ENCODE measurements around the gene AUTS2. TPM values are rescaled to one million over a fixed set of nuclear protein-coding genes. Genes with fewer than 3 reads are reported as not detected.

Gene AUTS2
- total RNA-seq, 2 donors from 2014 or later, result 8.6 TPM

- Histone ChIP-seq H3K4me3 (no peak overlapping the region), H3K36me3 (no peaks in the 10 kb centered on the region), H3K4me1 (no peaks in the 10 kb centered on the region), H3K9me3 (no peaks in the 10 kb centered on the region), H3K27ac (no peak overlapping the region), H3K27me3 (no peaks in the 10 kb centered on the region)
- no peak for TF ChIP-seq CTCF (IDR thresholded peaks at IDR 0.05)
- no peak for DNase-seq (ENCODE audit: low spot score)
Observed at GRCh38 chr7:69635555-69636185, 37.4 kb downstream of the AUTS2 start.

GRCh38 chr7:69638674-69639073 lies 40.4 kb downstream of the AUTS2 start:
- no peaks in the 10 kb centered on the region for H3K27me3 ChIP-seq
- no peak overlapping the region for H3K27ac ChIP-seq
- H3K4me3 ChIP-seq, result no peak overlapping the region
- DNase-seq (ENCODE audit: low spot score), result no peak
- peaks cover 0 to 2% of the 10 kb centered on the region in 2 donors for H3K4me1 ChIP-seq
- no peaks in the 10 kb centered on the region for H3K9me3 ChIP-seq
- no peaks in the 10 kb centered on the region for H3K36me3 ChIP-seq
- no peak for TF ChIP-seq CTCF (IDR thresholded peaks at IDR 0.05)

- Histone ChIP-seq H3K4me3 (no peak overlapping the region), H3K27ac (no peak overlapping the region), H3K4me1 (peaks cover 0 to 11% of the 10 kb centered on the region in 2 donors), H3K27me3 (no peaks in the 10 kb centered on the region), H3K9me3 (no peaks in the 10 kb centered on the region), H3K36me3 (no peaks in the 10 kb centered on the region)
- no peak for DNase-seq (ENCODE audit: low spot score)
- TF ChIP-seq CTCF (IDR thresholded peaks at IDR 0.05), result no peak
Observed at GRCh38 chr7:69640216-69640615, 41.9 kb downstream of the AUTS2 start.

GRCh38 chr7:69640925-69641594 lies 42.8 kb downstream of the AUTS2 start:
- Histone ChIP-seq H3K4me1 (peaks cover 0 to 11% of the 10 kb centered on the region in 2 donors), H3K36me3 (no peaks in the 10 kb centered on the region), H3K9me3 (no peaks in the 10 kb centered on the region), H3K27me3 (no peaks in the 10 kb centered on the region), H3K4me3 (no peak overlapping the region), H3K27ac (no peak overlapping the region)
- DNase-seq (ENCODE audit: low spot score), result no peak
- TF ChIP-seq CTCF (IDR thresholded peaks at IDR 0.05), result no peak

- no peak overlapping the region for H3K27ac ChIP-seq
- no peaks in the 10 kb centered on the region for H3K36me3 ChIP-seq
- no peak for DNase-seq (ENCODE audit: low spot score)
Observed at GRCh38 chr7:69643265-69643664, 45.0 kb downstream of the AUTS2 start.

More at GRCh38 chr7:69643265-69643664, 45.0 kb downstream of the AUTS2 start:
- Histone ChIP-seq H3K27me3 (no peaks in the 10 kb centered on the region), H3K4me1 (peaks cover 0 to 11% of the 10 kb centered on the region in 2 donors), H3K4me3 (no peak overlapping the region), H3K9me3 (no peaks in the 10 kb centered on the region)
- TF ChIP-seq CTCF (IDR thresholded peaks at IDR 0.05), result no peak

All from right atrium auricular region (tissue), 2 donors.